Measurements from ENCODE around the gene SSBP3.

Gene SSBP3

GRCh38 chr1:54274448-54274847 is 131.7 kb downstream of the SSBP3 start:
- Histone ChIP-seq H4K8ac (ENCODE audit: low read length) (no peak overlapping the region), H2AK5ac (ENCODE audit: low read length, severe bottlenecking) (peak overlapping the region; percentile 68), H3K23ac (ENCODE audit: low read length in 2 of 2) (no peak overlapping the region), H3K18ac (ENCODE audit: low read depth in 1 of 2, low read length in 2 of 2) (peak overlapping the region in 1 of 2 experiments; percentile 44), H3K4me2 (ENCODE audit: low read length, poor library complexity, severe bottlenecking) (no peak overlapping the region), H3K4me1 (ENCODE audit: control insufficient read depth, insufficient read depth, low read depth, low read length) (peaks cover 57% of the 10 kb centered on the region), H2BK120ac (ENCODE audit: low read depth, low read length) (no peak overlapping the region), H2BK12ac (ENCODE audit: low read length in 2 of 2) (peak overlapping the region in 1 of 2 experiments; percentile 30), H3K27ac (ENCODE audit: low read length, poor library complexity, severe bottlenecking) (no peak overlapping the region), H2BK15ac (ENCODE audit: low read depth, poor library complexity, severe bottlenecking) (peak overlapping the region; percentile 74), H3K9ac (ENCODE audit: low read length) (peak overlapping the region; percentile 85), H3K79me1 (replicated peaks; ENCODE audit: low read length, poor library complexity, severe bottlenecking) (peaks cover 34% of the 10 kb centered on the region), H3K36me3 (ENCODE audit: control insufficient read depth in 1 of 2, insufficient read depth in 2 of 2, low read depth in 1 of 2, low read length in 2 of 2) (peaks cover 20 to 22% of the 10 kb centered on the region in 2 experiments), H3K4ac (ENCODE audit: low read depth in 1 of 2, low read length in 2 of 2) (no peak overlapping the region), H3K27me3 (ENCODE audit: control insufficient read depth in 1 of 2, insufficient read depth in 1 of 2, low read length in 2 of 2) (no peaks in the 10 kb centered on the region), H4K91ac (ENCODE audit: low read length) (no peak overlapping the region), H3K9me3 (ENCODE audit: control insufficient read depth, low read length) (no peaks in the 10 kb centered on the region), H3K4me3 (ENCODE audit: insufficient read depth in 1 of 2, low read depth in 1 of 2, low read length in 2 of 2) (no peak overlapping the region), H2AFZ (ENCODE audit: low read depth, low read length) (no peak overlapping the region), H3K14ac (ENCODE audit: low read length in 2 of 2) (no peak overlapping the region), H2BK5ac (ENCODE audit: low read depth, low read length, poor library complexity, severe bottlenecking) (no peak overlapping the region)
- 82% methylated on average over 8 of the region's 8 CpGs for WGBS
- DNase-seq, result no peak

- H3K36me3 ChIP-seq (ENCODE audit: control insufficient read depth in 1 of 2, insufficient read depth in 2 of 2, low read depth in 1 of 2, low read length in 2 of 2), result peaks cover 13 to 21% of the 10 kb centered on the region in 2 experiments
- DNase-seq, result peak; percentile 55
- H2BK120ac ChIP-seq (ENCODE audit: low read depth, low read length), result peak overlapping the region; percentile 11
- peak overlapping the region; percentile 59 to 85 for H2BK12ac ChIP-seq (ENCODE audit: low read length in 2 of 2)
- no peaks in the 10 kb centered on the region for H3K27me3 ChIP-seq (ENCODE audit: control insufficient read depth in 1 of 2, insufficient read depth in 1 of 2, low read length in 2 of 2)
- no peak overlapping the region for H2BK5ac ChIP-seq (ENCODE audit: low read depth, low read length, poor library complexity, severe bottlenecking)
- H2AK5ac ChIP-seq (ENCODE audit: low read length, severe bottlenecking), result peak overlapping the region; percentile 83
- peak overlapping the region; percentile 13 to 68 for H3K18ac ChIP-seq (ENCODE audit: low read depth in 1 of 2, low read length in 2 of 2)
- peak overlapping the region; percentile 0 for H2BK15ac ChIP-seq (ENCODE audit: low read depth, poor library complexity, severe bottlenecking)
- WGBS, result 72% methylated on average over 5 of the region's 5 CpGs
- no peak overlapping the region for H3K14ac ChIP-seq (ENCODE audit: low read length in 2 of 2)
- peaks cover 35% of the 10 kb centered on the region for H3K79me1 ChIP-seq (replicated peaks; ENCODE audit: low read length, poor library complexity, severe bottlenecking)
- H3K4me2 ChIP-seq (ENCODE audit: low read length, poor library complexity, severe bottlenecking), result no peak overlapping the region
- no peaks in the 10 kb centered on the region for H3K9me3 ChIP-seq (ENCODE audit: control insufficient read depth, low read length)
- no peak overlapping the region for H2AFZ ChIP-seq (ENCODE audit: low read depth, low read length)
- peak overlapping the region; percentile 67 for H4K91ac ChIP-seq (ENCODE audit: low read length)
- H3K9ac ChIP-seq (ENCODE audit: low read length), result peak overlapping the region; percentile 85
- H3K4ac ChIP-seq (ENCODE audit: low read depth in 1 of 2, low read length in 2 of 2), result peak overlapping the region; percentile 35 to 57
- no peak overlapping the region for H3K23ac ChIP-seq (ENCODE audit: low read length in 2 of 2)
- peak overlapping the region; percentile 45 for H4K8ac ChIP-seq (ENCODE audit: low read length)
- H3K27ac ChIP-seq (ENCODE audit: low read length, poor library complexity, severe bottlenecking), result peak overlapping the region; percentile 96
- H3K4me1 ChIP-seq (ENCODE audit: control insufficient read depth, insufficient read depth, low read depth, low read length), result peaks cover 50% of the 10 kb centered on the region
- peak overlapping the region in 1 of 2 experiments; percentile 66 for H3K4me3 ChIP-seq (ENCODE audit: insufficient read depth in 1 of 2, low read depth in 1 of 2, low read length in 2 of 2)
These were observed 132.4 kb downstream of the SSBP3 start for GRCh38 chr1:54273795-54274163.

GRCh38 chr1:54273092-54273794 is 133.0 kb downstream of the SSBP3 start:
- H2BK15ac ChIP-seq (ENCODE audit: low read depth, poor library complexity, severe bottlenecking), result peak overlapping the region; percentile 0
- H3K18ac ChIP-seq (ENCODE audit: low read depth in 1 of 2, low read length in 2 of 2), result peak overlapping the region; percentile 13 to 68
- no peaks in the 10 kb centered on the region for H3K9me3 ChIP-seq (ENCODE audit: control insufficient read depth, low read length)
- H2BK120ac ChIP-seq (ENCODE audit: low read depth, low read length), result no peak overlapping the region
- H3K23ac ChIP-seq (ENCODE audit: low read length in 2 of 2), result no peak overlapping the region
- H3K4me2 ChIP-seq (ENCODE audit: low read length, poor library complexity, severe bottlenecking), result peak overlapping the region; percentile 52
- peak overlapping the region; percentile 3 for H2AK5ac ChIP-seq (ENCODE audit: low read length, severe bottlenecking)
- peaks cover 11 to 17% of the 10 kb centered on the region in 2 experiments for H3K36me3 ChIP-seq (ENCODE audit: control insufficient read depth in 1 of 2, insufficient read depth in 2 of 2, low read depth in 1 of 2, low read length in 2 of 2)
- no peak overlapping the region for H3K14ac ChIP-seq (ENCODE audit: low read length in 2 of 2)
- peak; percentile 97 for DNase-seq
- H3K27me3 ChIP-seq (ENCODE audit: control insufficient read depth in 1 of 2, insufficient read depth in 1 of 2, low read length in 2 of 2), result no peaks in the 10 kb centered on the region
- peak overlapping the region; percentile 62 for H4K91ac ChIP-seq (ENCODE audit: low read length)
- peak overlapping the region; percentile 59 to 85 for H2BK12ac ChIP-seq (ENCODE audit: low read length in 2 of 2)
- peak overlapping the region; percentile 96 for H3K27ac ChIP-seq (ENCODE audit: low read length, poor library complexity, severe bottlenecking)
- H3K9ac ChIP-seq (ENCODE audit: low read length), result peak overlapping the region; percentile 85
- H3K79me1 ChIP-seq (replicated peaks; ENCODE audit: low read length, poor library complexity, severe bottlenecking), result peaks cover 37% of the 10 kb centered on the region
- peaks cover 46% of the 10 kb centered on the region for H3K4me1 ChIP-seq (ENCODE audit: control insufficient read depth, insufficient read depth, low read depth, low read length)
- WGBS, result 30% methylated on average over 22 of the region's 22 CpGs
- H2BK5ac ChIP-seq (ENCODE audit: low read depth, low read length, poor library complexity, severe bottlenecking), result no peak overlapping the region
- no peak overlapping the region for H4K8ac ChIP-seq (ENCODE audit: low read length)
- peak overlapping the region; percentile 57 to 58 for H3K4ac ChIP-seq (ENCODE audit: low read depth in 1 of 2, low read length in 2 of 2)
- H3K4me3 ChIP-seq (ENCODE audit: insufficient read depth in 1 of 2, low read depth in 1 of 2, low read length in 2 of 2), result peak overlapping the region in 1 of 2 experiments; percentile 66
- no peak overlapping the region for H2AFZ ChIP-seq (ENCODE audit: low read depth, low read length)

GRCh38 chr1:54272772-54273091 is 133.5 kb downstream of the SSBP3 start:
- Histone ChIP-seq H2AK5ac (ENCODE audit: low read length, severe bottlenecking) (peak overlapping the region; percentile 65), H2AFZ (ENCODE audit: low read depth, low read length) (no peak overlapping the region), H3K9ac (ENCODE audit: low read length) (peak overlapping the region; percentile 85), H3K27ac (ENCODE audit: low read length, poor library complexity, severe bottlenecking) (peak overlapping the region; percentile 96), H3K4ac (ENCODE audit: low read depth in 1 of 2, low read length in 2 of 2) (peak overlapping the region; percentile 17 to 57), H2BK15ac (ENCODE audit: low read depth, poor library complexity, severe bottlenecking) (peak overlapping the region; percentile 56), H3K4me3 (ENCODE audit: insufficient read depth in 1 of 2, low read depth in 1 of 2, low read length in 2 of 2) (peak overlapping the region in 1 of 2 experiments; percentile 66), H3K79me1 (replicated peaks; ENCODE audit: low read length, poor library complexity, severe bottlenecking) (peaks cover 42% of the 10 kb centered on the region), H4K91ac (ENCODE audit: low read length) (no peak overlapping the region), H3K4me1 (ENCODE audit: control insufficient read depth, insufficient read depth, low read depth, low read length) (peaks cover 42% of the 10 kb centered on the region), H3K9me3 (ENCODE audit: control insufficient read depth, low read length) (no peaks in the 10 kb centered on the region), H2BK12ac (ENCODE audit: low read length in 2 of 2) (peak overlapping the region in 1 of 2 experiments; percentile 22), H3K27me3 (ENCODE audit: control insufficient read depth in 1 of 2, insufficient read depth in 1 of 2, low read length in 2 of 2) (no peaks in the 10 kb centered on the region), H4K8ac (ENCODE audit: low read length) (no peak overlapping the region), H2BK5ac (ENCODE audit: low read depth, low read length, poor library complexity, severe bottlenecking) (peak overlapping the region; percentile 40), H2BK120ac (ENCODE audit: low read depth, low read length) (no peak overlapping the region), H3K23ac (ENCODE audit: low read length in 2 of 2) (no peak overlapping the region), H3K4me2 (ENCODE audit: low read length, poor library complexity, severe bottlenecking) (peak overlapping the region; percentile 52), H3K18ac (ENCODE audit: low read depth in 1 of 2, low read length in 2 of 2) (peak overlapping the region in 1 of 2 experiments; percentile 68), H3K14ac (ENCODE audit: low read length in 2 of 2) (no peak overlapping the region), H3K36me3 (ENCODE audit: control insufficient read depth in 1 of 2, insufficient read depth in 2 of 2, low read depth in 1 of 2, low read length in 2 of 2) (peaks cover 11 to 23% of the 10 kb centered on the region in 2 experiments)
- 37% methylated on average over 2 of the region's 4 CpGs for WGBS
- no peak for DNase-seq

Measured in mesenchymal stem cell (in vitro differentiated cells and primary cell).